Upper lobe of left lung (tissue), 6 donors: ENCODE measurements around the gene CAB39. TPM values are rescaled to one million over a fixed set of nuclear protein-coding genes. Genes with fewer than 3 reads are reported as not detected.
"Not testable (repeated sequence)": the region's sequence is repeated elsewhere in the genome, so short reads cannot be mapped to it uniquely, and the experiment has no call there.

Experiments
- ATAC-seq, 2 donors: fragments of 200-7000 bp; cut with Tn5 transposase; one replicate each; pipeline ENCODE4 v1.9.1; 2022; ENCODE audit warnings: mild to moderate bottlenecking in 2 of 2, moderate library complexity in 2 of 2; ENCODE audit not compliant: low FRiP score in 2 of 2
- DNase-seq, 2 donors: peaks; one replicate each; pipeline ENCODE4 v3.0.0-alpha.2; 2019 to 2020
- H3K27ac ChIP-seq, 4 donors: fragments of 200-600 bp; sonication (generic); one replicate each; pipeline ENCODE4 v1.5.1; 2016 to 2019
- H3K27me3 ChIP-seq, 4 donors: fragments of 200-600 bp; sonication (generic); one replicate each; pipeline ENCODE4 v1.5.1; 2017 to 2019
- H3K36me3 ChIP-seq, 4 donors: fragments of 200-600 bp; sonication (generic); one replicate each; pipeline ENCODE4 v1.5.1; 2016 to 2019
- H3K4me1 ChIP-seq, 4 donors: fragments of 200-600 bp; sonication (generic); one replicate each; pipeline ENCODE4 v1.5.1; 2018 to 2019
- H3K4me3 ChIP-seq, 4 donors: fragments of 200-600 bp; sonication (generic); one replicate each; pipeline ENCODE4 v1.5.1; 2017 to 2019; ENCODE audit warnings: mild to moderate bottlenecking in 2 of 4, moderate library complexity in 1 of 4
- H3K9me3 ChIP-seq, 4 donors: fragments of 200-600 bp; sonication (generic); one replicate each; pipeline ENCODE4 v1.5.1; 2018 to 2019
- CTCF ChIP-seq, 6 experiments: fragments of 450-650 bp in 4 of 6; fragments of 200-600 bp in 2 of 6; sonication (generic) in 2 of 6; IDR thresholded peaks; one replicate each; pipeline ENCODE4 v1.5.1; 2016 to 2019; ENCODE audit warnings: antibody characterized with exemption in 6 of 6
- EP300 ChIP-seq, 4 donors: sonication (generic); formaldehyde crosslinking; IDR thresholded peaks; one replicate each; pipeline ENCODE4 v1.5.1; 2017; ENCODE audit warnings: antibody characterized with exemption in 4 of 4, control low read depth in 2 of 4
- POLR2A ChIP-seq, 4 donors: fragments of 450-650 bp; IDR thresholded peaks; one replicate each; pipeline ENCODE4 v1.5.1; 2016 to 2017; ENCODE audit warnings: antibody characterized with exemption in 4 of 4, mild to moderate bottlenecking in 2 of 4
- POLR2AphosphoS5 ChIP-seq, 2 donors: sonication (generic); formaldehyde crosslinking; IDR thresholded peaks; one replicate each; pipeline ENCODE4 v1.5.1; 2017; ENCODE audit warnings: antibody characterized with exemption in 2 of 2
- WGBS, 2 donors: methylation state at CpG; one replicate each; pipeline ENCODE4 v1.1.5; 2017 to 2018; 5-methylcytosine and 5-hydroxymethylcytosine counted together
- total RNA-seq, 6 donors: library from RNA; depleted of rRNA in 4 of 6; stranded (reverse); fragments of >200 nt in 4 of 6; gene quantifications; one replicate each; pipeline versions ENCODE4 v1.1.0 to v1.2.1, GENCODE V29; 2016 to 2021
- donor health status: DM: no; HTN: no; CAD: no; lungs with moderate emphysema.
- donor health status: DM: no; HTN: yes; CAD: no; lungs with severe emphysema.

CAB39 gene
- total RNA-seq, 6 donors from 2014 or later = 56.5 to 125 (median 76.7) TPM

GRCh38 chr2:230692760-230693159, 19.9 kb upstream of the CAB39 start:
- H3K36me3 ChIP-seq = no peaks in the 10 kb centered on the region
- no peak for TF ChIP-seq CTCF (IDR thresholded peaks at IDR 0.05)
- TF ChIP-seq EP300 (IDR thresholded peaks at IDR 0.05) = no peak
- no peak for TF ChIP-seq POLR2A (IDR thresholded peaks at IDR 0.05)
- no peak for TF ChIP-seq POLR2AphosphoS5 (IDR thresholded peaks at IDR 0.05)
- no peaks in the 10 kb centered on the region for H3K4me1 ChIP-seq
- H3K27me3 ChIP-seq = no peaks in the 10 kb centered on the region
- DNase-seq (no peak), ATAC-seq (no peak)
- WGBS, 2 donors = 92 to 94% methylated on average over 2 of the region's 2 CpGs
- no peak overlapping the region for H3K4me3 ChIP-seq
- no peak overlapping the region for H3K27ac ChIP-seq
- H3K9me3 ChIP-seq = no peaks in the 10 kb centered on the region

- Histone ChIP-seq H3K27me3 (no peaks in the 10 kb centered on the region), H3K36me3 (no peaks in the 10 kb centered on the region), H3K9me3 (no peaks in the 10 kb centered on the region), H3K4me3 (no peak overlapping the region), H3K4me1 (no peaks in the 10 kb centered on the region), H3K27ac (no peak overlapping the region)
- ATAC-seq (no peak), DNase-seq (no peak)
- 95 to 96% methylated on average over 6 of the region's 6 CpGs for WGBS, 2 donors
- TF ChIP-seq EP300 (IDR thresholded peaks at IDR 0.05) (no peak), CTCF (IDR thresholded peaks at IDR 0.05) (no peak), POLR2A (IDR thresholded peaks at IDR 0.05) (no peak), POLR2AphosphoS5 (IDR thresholded peaks at IDR 0.05) (no peak)
These were observed 19.2 kb upstream of the CAB39 start for GRCh38 chr2:230693411-230693810.

- Histone ChIP-seq H3K27me3 (no peaks in the 10 kb centered on the region), H3K36me3 (no peaks in the 10 kb centered on the region), H3K27ac (no peak overlapping the region), H3K4me3 (no peak overlapping the region), H3K9me3 (no peaks in the 10 kb centered on the region), H3K4me1 (no peaks in the 10 kb centered on the region)
- DNase-seq (no peak), ATAC-seq (no peak)
- WGBS, 2 donors = 73 to 86% methylated on average over 2 to 3 of the region's 3 CpGs
- TF ChIP-seq POLR2AphosphoS5 (IDR thresholded peaks at IDR 0.05) (no peak), POLR2A (IDR thresholded peaks at IDR 0.05) (no peak), CTCF (IDR thresholded peaks at IDR 0.05) (no peak), EP300 (IDR thresholded peaks at IDR 0.05) (no peak)
These were observed 18.4 kb upstream of the CAB39 start for GRCh38 chr2:230694241-230694640.

GRCh38 chr2:230695551-230695950, 17.1 kb upstream of the CAB39 start:
- Histone ChIP-seq H3K4me3 (no peak overlapping the region), H3K27ac (no peak overlapping the region), H3K27me3 (no peaks in the 10 kb centered on the region), H3K9me3 (no peaks in the 10 kb centered on the region), H3K4me1 (no peaks in the 10 kb centered on the region), H3K36me3 (no peaks in the 10 kb centered on the region)
- no peak for ATAC-seq
- no peak for TF ChIP-seq EP300 (IDR thresholded peaks at IDR 0.05)
- no peak for DNase-seq
- WGBS, 2 donors = 82 to 87% methylated on average over 6 of the region's 6 CpGs

- H3K27ac ChIP-seq = no peak overlapping the region
- no peak overlapping the region for H3K4me3 ChIP-seq
- no peaks in the 10 kb centered on the region for H3K36me3 ChIP-seq
- H3K27me3 ChIP-seq = no peaks in the 10 kb centered on the region
- H3K9me3 ChIP-seq = no peaks in the 10 kb centered on the region
- ATAC-seq = no peak
- H3K4me1 ChIP-seq = no peaks in the 10 kb centered on the region
- TF ChIP-seq POLR2AphosphoS5 (IDR thresholded peaks at IDR 0.05) = no peak
- no peak for DNase-seq
These were observed 16.0 kb upstream of the CAB39 start for GRCh38 chr2:230696670-230697069.

GRCh38 chr2:230697676-230698075, 15.0 kb upstream of the CAB39 start:
- no peak for ATAC-seq
- H3K36me3 ChIP-seq = no peaks in the 10 kb centered on the region

GRCh38 chr2:230698753-230699152, 13.9 kb upstream of the CAB39 start:
- not testable (repeated sequence) for H3K27ac ChIP-seq, ATAC-seq
- WGBS, 2 donors = 84 to 90% methylated on average over 3 of the region's 3 CpGs

More at GRCh38 chr2:230697676-230698075, 15.0 kb upstream of the CAB39 start:
- no peak overlapping the region for H3K27ac ChIP-seq
- no peak for TF ChIP-seq POLR2AphosphoS5 (IDR thresholded peaks at IDR 0.05)
- no peaks in the 10 kb centered on the region for H3K4me1 ChIP-seq
- H3K27me3 ChIP-seq = no peaks in the 10 kb centered on the region
- WGBS, 2 donors = 90 to 91% methylated on average over 4 of the region's 4 CpGs
- H3K4me3 ChIP-seq = no peak overlapping the region
- DNase-seq = no peak
- H3K9me3 ChIP-seq = no peaks in the 10 kb centered on the region

More at GRCh38 chr2:230698753-230699152, 13.9 kb upstream of the CAB39 start:
- H3K4me3 ChIP-seq, H3K36me3 ChIP-seq, H3K9me3 ChIP-seq, H3K4me1 ChIP-seq, H3K27me3 ChIP-seq, DNase-seq: not testable (repeated sequence)
